Activated CD8-positive, alpha-beta T cell treated with anti-CD3 and anti-CD28 coated beads for 36 hours (primary cell): ENCODE data around the gene NLE1. TPM values are rescaled to one million over a fixed set of nuclear protein-coding genes. Genes with fewer than 3 reads are reported as not detected.

ENCODE experiments used
- ATAC-seq: fragments of 200-7000 bp; cut with Tn5 transposase; one replicate; pipeline ENCODE4 v1.10.0; 2021; ENCODE audit warnings: mild to moderate bottlenecking, moderate library complexity
- CTCF ChIA-PET: fragments of 350-600 bp; sonication (Branson Sonifier 250); formaldehyde crosslinking; loops from one replicate; lab custom pipeline; 2021; ENCODE audit warnings: antibody characterized with exemption; lab: Charles Lee
- POLR2A ChIA-PET: fragments of 350-600 bp; sonication (Branson Sonifier 250); formaldehyde crosslinking; loops from one replicate; lab custom pipeline; 2021; ENCODE audit warnings: antibody characterized with exemption; lab: Charles Lee
- DNase-seq: peaks from one replicate; pipeline ENCODE4 v3.0.0-alpha.2; 2020
- H3K27ac Mint-ChIP-seq: one replicate; pipeline ENCODE4 v1.8.0; 2021; ENCODE audit warnings: mild to moderate bottlenecking, mixed read lengths
- H3K27me3 Mint-ChIP-seq: one replicate; pipeline ENCODE4 v1.8.0; 2021; ENCODE audit warnings: mixed read lengths
- H3K36me3 Mint-ChIP-seq: one replicate; pipeline ENCODE4 v1.8.0; 2021; ENCODE audit warnings: low read depth, mixed read lengths
- H3K4me1 Mint-ChIP-seq: one replicate; pipeline ENCODE4 v1.8.0; 2021; ENCODE audit warnings: low read depth, mixed read lengths
- H3K4me3 Mint-ChIP-seq: one replicate; pipeline ENCODE4 v1.8.0; 2021; ENCODE audit warnings: mild to moderate bottlenecking, moderate library complexity, mixed read lengths
- H3K9me3 Mint-ChIP-seq: one replicate; pipeline ENCODE4 v1.8.0; 2021; ENCODE audit warnings: mixed read lengths
- CTCF ChIP-seq: fragments of 200-600 bp; IDR thresholded peaks from one replicate; pipeline ENCODE4 v1.8.0; 2022; ENCODE audit warnings: antibody characterized with exemption, mild to moderate bottlenecking
- intact Hi-C: fragments of 100-400 bp; cut with micrococcal nuclease; formaldehyde crosslinking; loops from one replicate; pipeline ENCODE4 v1.10.0; 2022
- total RNA-seq, 2 experiments: library from RNA; stranded (reverse); gene quantifications; one replicate each; pipeline ENCODE4 v1.2.3, GENCODE V29; 2021

The NLE1 gene
- total RNA-seq, 2 experiments from 2014 or later, result 49.1 to 49.8 TPM

- ATAC-seq (no peak), DNase-seq (no peak)
- no peak overlapping the region for H3K27ac Mint-ChIP-seq
- no peaks in the 10 kb centered on the region for H3K9me3 Mint-ChIP-seq
- intact Hi-C loops, result no loop called here
- H3K4me1 Mint-ChIP-seq, result peaks cover 3% of the 10 kb centered on the region
- no peak overlapping the region for H3K4me3 Mint-ChIP-seq
- TF ChIP-seq CTCF, result no peak
- ChIA-PET CTCF (interaction anchor here (1.2 kb wide), 1 partner anchor 13 kb away, joined by 3 read pairs; no protein-coding TSS in a partner anchor), POLR2A (interaction anchor here (3.1 kb wide), 1 partner anchor 8 kb away, joined by 17 read pairs; the partner anchor contains the start of gene NLE1)
- H3K36me3 Mint-ChIP-seq, result peaks cover 60% of the 10 kb centered on the region
- no peaks in the 10 kb centered on the region for H3K27me3 Mint-ChIP-seq
These were observed 9.1 kb downstream of the NLE1 start for GRCh38 chr17:35132816-35133550.

GRCh38 chr17:35132099-35132498, 10.0 kb downstream of the NLE1 start:
- intact Hi-C loops, result no loop called here
- H3K4me1 Mint-ChIP-seq, result peaks cover 3% of the 10 kb centered on the region
- H3K4me3 Mint-ChIP-seq, result no peak overlapping the region
- ATAC-seq (no peak), DNase-seq (no peak)
- H3K27ac Mint-ChIP-seq, result no peak overlapping the region
- H3K9me3 Mint-ChIP-seq, result no peaks in the 10 kb centered on the region
- TF ChIP-seq CTCF, result no peak
- peaks cover 54% of the 10 kb centered on the region for H3K36me3 Mint-ChIP-seq
- H3K27me3 Mint-ChIP-seq, result no peaks in the 10 kb centered on the region
- ChIA-PET CTCF (no interaction called here), POLR2A (interaction anchor here (1.1 to 3.1 kb wide), 2 partner anchors 9 kb away, joined by 3 to 17 read pairs; partner anchors contain the start of gene NLE1)

- CTCF ChIA-PET, result interaction anchor here (1.0 to 1.7 kb wide), 3 partner anchors 10 to 181 kb away, joined by 3 to 12 read pairs (median 3); partner anchors contain the start of gene FNDC8
- ATAC-seq, result no peak
- intact Hi-C loops, result no loop called here
- POLR2A ChIA-PET, result interaction anchor here (0.6 to 3.1 kb wide), 7 partner anchors 9 to 179 kb away, joined by 3 to 17 read pairs (median 5); partner anchors contain the start of genes FNDC8 and NLE1
- Mint-ChIP-seq H3K36me3 (peaks cover 42% of the 10 kb centered on the region), H3K27me3 (no peaks in the 10 kb centered on the region), H3K4me3 (no peak overlapping the region), H3K27ac (peak overlapping the region; percentile 52), H3K9me3 (no peaks in the 10 kb centered on the region), H3K4me1 (peaks cover 3% of the 10 kb centered on the region)
- TF ChIP-seq CTCF, result no peak
- DNase-seq, result no peak
These were observed 11.7 kb downstream of the NLE1 start for GRCh38 chr17:35130392-35130791.

- Mint-ChIP-seq H3K4me1 (peaks cover 3% of the 10 kb centered on the region), H3K27me3 (no peaks in the 10 kb centered on the region), H3K27ac (peak overlapping the region; percentile 11), H3K4me3 (no peak overlapping the region), H3K9me3 (no peaks in the 10 kb centered on the region), H3K36me3 (peaks cover 38% of the 10 kb centered on the region)
- intact Hi-C loops, result no loop called here
- ChIA-PET POLR2A (interaction anchor here (0.6 to 3.1 kb wide), 7 partner anchors 8 to 121 kb away, joined by 3 to 17 read pairs (median 5); partner anchors contain the start of genes FNDC8 and NLE1), CTCF (interaction anchor here (1.2 to 1.7 kb wide), 2 partner anchors 9 to 11 kb away, joined by 3 to 12 read pairs; partner anchors contain the start of gene FNDC8)
- no peak for TF ChIP-seq CTCF
- DNase-seq, result no peak
- peak; percentile 53 for ATAC-seq
These were observed 12.1 kb downstream of the NLE1 start for GRCh38 chr17:35129973-35130351.
